Measurements from ENCODE around the gene RPTOR.

Gene RPTOR

GRCh38 chr17:80639658-80640057 is 95.0 kb downstream of the RPTOR start:
- no peak overlapping the region for H3K4me3 ChIP-seq (ENCODE audit: low read depth, low read length)

- no peak overlapping the region for H3K4me3 ChIP-seq (ENCODE audit: low read depth, low read length)
These were observed 95.9 kb downstream of the RPTOR start for GRCh38 chr17:80640366-80641084.

- no peak overlapping the region for H3K4me3 ChIP-seq (ENCODE audit: low read depth, low read length)
These were observed 98.9 kb downstream of the RPTOR start for GRCh38 chr17:80643326-80644099.

GRCh38 chr17:80644536-80644935 is 99.9 kb downstream of the RPTOR start:
- no peak overlapping the region for H3K4me3 ChIP-seq (ENCODE audit: low read depth, low read length)

GRCh38 chr17:80645706-80646325 is 101.2 kb downstream of the RPTOR start:
- H3K4me3 ChIP-seq (ENCODE audit: low read depth, low read length), result no peak overlapping the region

GRCh38 chr17:80646328-80646727 is 101.7 kb downstream of the RPTOR start:
- H3K4me3 ChIP-seq (ENCODE audit: low read depth, low read length), result no peak overlapping the region

- H3K4me3 ChIP-seq (ENCODE audit: low read depth, low read length), result no peak overlapping the region
These were observed 103.1 kb downstream of the RPTOR start for GRCh38 chr17:80647746-80648145.

GRCh38 chr17:80649200-80649644 is 104.6 kb downstream of the RPTOR start:
- no peak overlapping the region for H3K4me3 ChIP-seq (ENCODE audit: low read depth, low read length)

- H3K4me3 ChIP-seq (ENCODE audit: low read depth, low read length), result no peak overlapping the region
These were observed 105.2 kb downstream of the RPTOR start for GRCh38 chr17:80649672-80650330.

- H3K4me3 ChIP-seq (ENCODE audit: low read depth, low read length), result no peak overlapping the region
These were observed 105.7 kb downstream of the RPTOR start for GRCh38 chr17:80650331-80650672.

- no peak overlapping the region for H3K4me3 ChIP-seq (ENCODE audit: low read depth, low read length)
These were observed 106.3 kb downstream of the RPTOR start for GRCh38 chr17:80650751-80651518.

- no peak overlapping the region for H3K4me3 ChIP-seq (ENCODE audit: low read depth, low read length)
These were observed 108.2 kb downstream of the RPTOR start for GRCh38 chr17:80652756-80653330.

- H3K4me3 ChIP-seq (ENCODE audit: low read depth, low read length), result no peak overlapping the region
These were observed 109.2 kb downstream of the RPTOR start for GRCh38 chr17:80653856-80654255.

GRCh38 chr17:80655608-80656007 is 111.0 kb downstream of the RPTOR start:
- H3K4me3 ChIP-seq (ENCODE audit: low read depth, low read length), result no peak overlapping the region

- H3K4me3 ChIP-seq (ENCODE audit: low read depth, low read length), result no peak overlapping the region
These were observed 112.0 kb downstream of the RPTOR start for GRCh38 chr17:80656590-80656989.

GRCh38 chr17:80657561-80657960 is 112.9 kb downstream of the RPTOR start:
- no peak overlapping the region for H3K4me3 ChIP-seq (ENCODE audit: low read depth, low read length)

- H3K4me3 ChIP-seq (ENCODE audit: low read depth, low read length), result no peak overlapping the region
These were observed 114.2 kb downstream of the RPTOR start for GRCh38 chr17:80658821-80659220.

- H3K4me3 ChIP-seq (ENCODE audit: low read depth, low read length), result no peak overlapping the region
These were observed 115.0 kb downstream of the RPTOR start for GRCh38 chr17:80659651-80660050.

- H3K4me3 ChIP-seq (ENCODE audit: low read depth, low read length), result no peak overlapping the region
These were observed 116.0 kb downstream of the RPTOR start for GRCh38 chr17:80660527-80661198.

- H3K4me3 ChIP-seq (ENCODE audit: low read depth, low read length), result no peak overlapping the region
These were observed 117.9 kb downstream of the RPTOR start for GRCh38 chr17:80662557-80662956.
